HEK293T (cell line): ENCODE data around the gene ERG.

Experiments used
- ARNT ChIP-seq: fragments of 450-650 bp; IDR thresholded peaks from 2 replicates; pipeline ENCODE4 v1.6.1; 2017; ENCODE audit warnings: mild to moderate bottlenecking
- BHLHE40 ChIP-seq: fragments of 450-650 bp; IDR thresholded peaks from 2 replicates; pipeline ENCODE4 v1.6.1; 2016; ENCODE audit warnings: mild to moderate bottlenecking, moderate library complexity, borderline replicate concordance
- ELF4 ChIP-seq: fragments of 450-650 bp; IDR thresholded peaks from 2 replicates; pipeline ENCODE4 v1.6.1; 2017; ENCODE audit warnings: antibody characterized with exemption
- FOXA1 ChIP-seq: fragments of 450-650 bp; IDR thresholded peaks from 2 replicates; pipeline ENCODE4 v1.6.1; 2016; ENCODE audit warnings: mild to moderate bottlenecking
- FOXK2 ChIP-seq: fragments of 450-650 bp; IDR thresholded peaks from 2 replicates; pipeline ENCODE4 v1.6.1; 2016; ENCODE audit warnings: mild to moderate bottlenecking
- FOXM1 ChIP-seq: fragments of 450-650 bp; IDR thresholded peaks from 2 replicates; pipeline ENCODE4 v1.6.1; 2017; ENCODE audit warnings: mild to moderate bottlenecking, borderline replicate concordance
- HDGF ChIP-seq: fragments of 450-650 bp; IDR thresholded peaks from 2 replicates; pipeline ENCODE4 v1.6.1; 2017; ENCODE audit warnings: antibody characterized with exemption, borderline replicate concordance
- L3MBTL2 ChIP-seq: fragments of 450-650 bp; conservative IDR thresholded peaks from 2 replicates; pipeline ENCODE4 v1.6.1; 2016; ENCODE audit warnings: mild to moderate bottlenecking
- LEF1 ChIP-seq: fragments of 450-650 bp; IDR thresholded peaks from 2 replicates; pipeline ENCODE4 v1.6.1; 2017; ENCODE audit warnings: mild to moderate bottlenecking, borderline replicate concordance
- NFRKB ChIP-seq: fragments of 450-650 bp; IDR thresholded peaks from 2 replicates; pipeline ENCODE4 v1.6.1; 2016; ENCODE audit warnings: mild to moderate bottlenecking, moderate library complexity
- SP1 ChIP-seq: fragments of 450-650 bp; IDR thresholded peaks from 2 replicates; pipeline ENCODE4 v1.6.1; 2017
- SUZ12 ChIP-seq: fragments of 450-650 bp; IDR thresholded peaks from 2 replicates; pipeline ENCODE4 v1.6.1; 2016; ENCODE audit warnings: mild to moderate bottlenecking
- TARDBP ChIP-seq: fragments of 450-650 bp; IDR thresholded peaks from 2 replicates; pipeline ENCODE4 v1.6.1; 2016
- ZNF384 ChIP-seq: fragments of 450-650 bp; IDR thresholded peaks from 2 replicates; pipeline ENCODE4 v1.6.1; 2016

DNA sequence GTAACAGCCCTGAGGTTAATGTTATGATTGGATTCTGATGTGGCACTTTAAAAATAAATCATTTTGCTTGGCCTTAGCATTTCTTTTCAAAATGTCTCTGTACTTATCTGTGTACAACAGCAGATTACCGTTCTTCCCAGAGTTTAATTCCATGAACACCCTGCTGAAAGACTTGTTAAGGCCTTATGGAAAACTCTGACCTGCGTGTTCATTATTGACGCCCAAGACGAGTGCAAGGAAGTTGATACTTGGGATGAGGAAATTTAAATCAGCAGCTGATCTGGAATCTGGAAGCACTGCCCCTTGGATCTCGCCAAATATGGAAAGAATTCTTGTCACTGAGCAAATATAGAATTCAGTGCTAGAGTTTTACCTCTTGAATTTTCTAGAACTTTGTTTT is 6.7 kb downstream of the ERG start:
- TF ChIP-seq ELF4 (no peak), ZNF384 (no peak), L3MBTL2 (no peak), FOXK2 (no peak), ARNT (no peak), BHLHE40 (no peak), SUZ12 (no peak), HDGF (no peak), FOXM1 (no peak), FOXA1 (no peak), LEF1 (no peak), NFRKB (no peak), TARDBP (no peak), SP1 (no peak)
